DMS153 treated with DMSO at 0.1 percent for 48 hours (cell line): Measurements from ENCODE around the gene MICAL2.

Source experiments
- DNase-seq: peaks from one replicate; lab custom pipeline; 2025; ENCODE audit not compliant: unreplicated experiment; lab: John Stamatoyannopoulos, UW

MICAL2 gene

DNA sequence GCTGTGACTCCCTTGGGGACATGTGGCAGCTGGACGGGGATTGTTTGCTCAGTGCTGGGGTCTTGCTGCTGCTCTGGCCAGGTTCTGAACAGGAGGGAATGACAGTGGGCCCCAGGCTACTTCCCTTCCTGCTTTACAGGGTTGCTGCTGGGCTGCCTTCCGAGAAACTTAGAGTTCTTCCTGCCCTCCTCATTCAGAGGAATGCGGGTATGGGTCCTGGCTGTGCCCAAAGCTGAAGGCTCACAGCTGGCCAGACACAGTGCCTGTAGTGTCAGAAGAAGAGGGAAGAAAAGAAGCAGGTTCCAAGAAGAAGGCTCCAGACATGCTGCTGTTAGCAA, 158.7 kb downstream of the MICAL2 start:
- DNase-seq: no peak

- DNase-seq: no peak
Measured at GRCh38 chr11:12269446-12270214, 159.2 kb downstream of the MICAL2 start.

DNA sequence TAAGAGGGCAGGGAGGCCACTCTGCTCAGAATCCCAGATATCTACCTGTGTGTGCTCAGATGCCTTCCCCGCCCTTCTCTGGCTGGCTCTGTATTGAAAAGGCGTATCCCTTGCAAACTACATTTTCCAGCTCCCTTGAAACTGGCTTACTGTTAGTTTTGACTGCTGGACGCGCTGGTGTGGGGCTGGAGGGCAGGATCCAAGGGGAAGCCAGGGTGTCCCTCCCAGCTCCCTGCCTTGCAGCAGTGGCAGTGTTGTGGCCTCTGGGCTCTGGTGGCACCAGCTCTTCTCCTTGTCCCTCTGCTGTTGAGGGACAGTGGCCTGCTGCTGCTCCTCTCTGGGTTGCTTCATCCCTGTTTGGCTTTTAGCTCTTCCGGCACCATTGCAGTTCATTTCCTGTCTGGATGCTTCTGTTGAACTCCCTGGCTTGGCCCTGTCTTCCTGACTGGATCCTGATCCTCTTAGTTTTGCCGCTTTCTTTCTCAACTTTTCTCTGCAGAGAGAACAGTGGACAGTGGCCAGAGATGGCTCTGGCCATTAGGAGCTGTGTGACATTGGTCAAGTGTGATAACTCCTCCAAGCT, 159.9 kb downstream of the MICAL2 start:
- DNase-seq: no peak

GRCh38 chr11:12270817-12271216, 160.4 kb downstream of the MICAL2 start:
- DNase-seq: no peak

GRCh38 chr11:12271241-12271640, 160.9 kb downstream of the MICAL2 start:
- DNase-seq: no peak

GRCh38 chr11:12271826-12272366, 161.5 kb downstream of the MICAL2 start:
- no peak for DNase-seq

GRCh38 chr11:12272821-12273617, 162.6 kb downstream of the MICAL2 start:
- no peak for DNase-seq

DNA sequence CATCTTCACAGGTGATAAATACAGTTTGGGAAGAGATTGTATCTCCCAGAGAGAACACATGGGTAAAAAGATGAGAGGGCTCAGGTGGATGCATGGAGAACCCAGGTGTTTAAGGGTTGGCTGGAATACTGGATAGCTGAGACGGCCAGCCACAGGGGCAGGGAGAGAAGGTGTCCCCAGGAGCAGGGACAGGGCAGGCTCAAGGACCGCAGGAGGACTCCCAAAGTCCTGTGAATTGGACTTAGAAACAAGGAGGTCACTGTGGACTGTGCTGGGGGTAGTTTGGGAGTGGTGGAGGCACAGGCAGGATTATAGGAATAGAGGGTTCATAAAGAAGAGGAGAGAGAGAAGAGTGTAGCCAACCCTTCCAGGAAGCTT, 163.2 kb downstream of the MICAL2 start:
- DNase-seq: no peak

DNA sequence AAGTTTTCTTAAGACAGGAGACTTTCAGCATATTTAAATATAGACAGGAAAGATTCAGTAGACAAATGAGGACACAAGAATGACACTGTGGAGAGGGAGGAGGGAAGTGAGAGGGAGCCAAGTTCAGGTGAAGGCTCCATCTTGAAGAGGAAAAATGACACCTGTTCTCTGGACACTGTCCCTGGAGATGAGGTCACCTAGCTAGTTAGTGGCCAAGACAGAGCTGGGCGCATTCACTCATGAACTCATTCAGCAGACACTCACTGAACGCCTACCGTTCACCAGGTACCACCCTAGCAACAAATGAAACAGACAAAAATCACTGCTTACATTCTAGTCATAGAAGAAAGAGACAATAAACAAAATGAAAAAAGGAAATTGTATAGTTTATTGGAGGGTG, 163.7 kb downstream of the MICAL2 start:
- DNase-seq: no peak

- DNase-seq: no peak
Measured at GRCh38 chr11:12274558-12275197, 164.3 kb downstream of the MICAL2 start.

GRCh38 chr11:12275818-12276217, 165.4 kb downstream of the MICAL2 start:
- DNase-seq: no peak

- peak; percentile 99 for DNase-seq
Measured at GRCh38 chr11:12276356-12276755, 166.0 kb downstream of the MICAL2 start.

DNA sequence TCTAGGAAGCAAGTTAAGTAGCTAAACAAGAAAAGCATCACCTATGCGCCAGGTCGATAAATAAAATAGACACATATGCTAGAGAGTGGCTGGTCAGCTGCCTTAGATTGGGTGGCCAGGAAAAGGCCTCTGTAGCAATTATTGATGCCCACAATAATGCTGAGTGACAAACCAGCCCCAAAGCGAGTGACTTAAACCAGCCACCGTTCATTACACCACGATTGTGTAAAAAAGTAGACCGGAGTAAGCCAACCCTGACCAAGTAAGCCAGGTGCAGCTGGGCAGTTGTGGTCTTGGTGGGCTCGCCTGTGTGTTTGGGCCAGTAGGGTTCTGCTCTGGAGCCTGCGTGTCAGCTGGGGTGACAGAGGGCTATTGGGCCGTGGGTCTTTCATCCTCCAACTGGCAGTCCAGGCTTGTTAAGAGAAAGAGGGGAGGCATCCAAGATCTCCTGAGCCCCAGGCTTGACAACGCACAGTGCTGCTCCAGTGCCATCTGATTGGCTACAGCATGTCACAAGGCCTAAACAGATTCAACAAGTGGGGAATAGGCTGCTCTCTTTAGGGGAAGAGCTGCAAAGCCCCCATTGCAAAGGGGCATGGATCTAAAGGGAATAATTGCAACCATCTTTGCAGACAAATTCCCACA, 166.6 kb downstream of the MICAL2 start:
- DNase-seq: peak; percentile 62

GRCh38 chr11:12278766-12279671, 168.6 kb downstream of the MICAL2 start:
- no peak for DNase-seq

GRCh38 chr11:12279672-12280108, 169.3 kb downstream of the MICAL2 start:
- no peak for DNase-seq

GRCh38 chr11:12280199-12280837, 169.9 kb downstream of the MICAL2 start:
- DNase-seq: peak; percentile 49

DNA sequence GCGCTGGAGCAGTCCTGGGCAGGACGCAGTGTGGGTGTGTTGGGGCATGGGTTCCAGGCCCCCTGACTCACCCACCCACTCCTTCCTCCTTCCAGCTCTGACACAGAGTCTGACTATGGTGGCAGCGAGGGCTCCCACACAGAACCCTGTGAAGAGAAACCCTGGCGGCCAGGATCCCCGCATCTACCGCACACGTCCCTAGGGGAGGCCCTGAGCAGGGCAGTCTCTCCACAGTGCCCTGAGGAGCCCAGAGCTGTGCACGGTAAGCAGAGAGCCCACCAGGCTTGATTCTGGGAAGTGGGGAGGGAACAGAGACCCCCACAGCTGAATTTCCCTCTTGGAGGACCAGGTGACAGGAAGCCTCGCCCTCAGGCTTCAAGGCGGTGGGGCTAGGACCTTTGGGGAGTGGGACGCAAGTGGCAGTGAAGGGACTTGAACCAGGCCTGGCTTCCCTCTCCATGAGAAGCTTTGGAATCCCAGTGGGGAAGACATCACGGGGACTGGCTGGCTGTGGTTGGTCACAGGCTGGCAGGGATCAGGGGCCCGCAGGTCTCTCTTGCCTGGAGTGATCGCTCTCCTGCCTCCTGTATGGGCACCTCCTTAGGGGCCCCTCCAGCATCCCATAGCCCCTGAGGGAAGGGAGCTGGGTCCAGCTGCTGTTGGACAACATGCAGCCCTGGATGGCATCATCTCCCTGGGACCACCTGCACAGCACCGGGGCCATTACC, 170.6 kb downstream of the MICAL2 start:
- no peak for DNase-seq

- DNase-seq: peak; percentile 82
Measured at GRCh38 chr11:12281571-12282478, 171.4 kb downstream of the MICAL2 start.
